PC-3 (cell line): Measurements from ENCODE around the gene NEMP2.

Experiments
- CTCF ChIP-seq: fragments of 300-600 bp; sonication (generic); conservative IDR thresholded peaks from 2 replicates; pipeline ENCODE4 v1.5.1; 2017; ENCODE audit warnings: antibody characterized with exemption, low read depth, mild to moderate bottlenecking, low read length
- EZH2 ChIP-seq: fragments of 300-600 bp; sonication (generic); IDR thresholded peaks from one replicate; pipeline ENCODE4 v1.6.1; 2017; ENCODE audit warnings: antibody characterized with exemption, mild to moderate bottlenecking, low read length; ENCODE audit not compliant: unreplicated experiment
- EZH2phosphoT487 ChIP-seq: fragments of 300-600 bp; sonication (generic); IDR thresholded peaks from 2 replicates; pipeline ENCODE4 v1.6.1; 2018; ENCODE audit warnings: mild to moderate bottlenecking, antibody characterized with exemption, low read length, borderline replicate concordance

- TF ChIP-seq CTCF (no peak), EZH2 (no peak), EZH2phosphoT487 (no peak)
These were observed 8.3 kb downstream of the NEMP2 start for GRCh38 chr2:190526105-190526750.
